BLaER1 (cell line): ENCODE measurements around the gene NXNL1.
"Not testable (repeated sequence)": the region's sequence is repeated elsewhere in the genome, so short reads cannot be mapped to it uniquely, and the experiment has no call there.

Experiments used
- H3K27ac ChIP-seq: shearing (Covaris generic); formaldehyde crosslinking; 2 replicates; pipeline ENCODE4 v1.8.1; 2022
- H3K27me3 ChIP-seq: shearing (Covaris generic); formaldehyde crosslinking; 2 replicates; pipeline ENCODE4 v1.8.1; 2022
- H3K36me3 ChIP-seq: shearing (Covaris generic); formaldehyde crosslinking; 2 replicates; pipeline ENCODE4 v1.8.1; 2022
- H3K4me1 ChIP-seq: shearing (Covaris generic); formaldehyde crosslinking; 2 replicates; pipeline ENCODE4 v1.8.1; 2022
- H3K4me2 ChIP-seq: shearing (Covaris generic); formaldehyde crosslinking; 2 replicates; pipeline ENCODE4 v1.8.1; 2022
- H3K4me3 ChIP-seq: shearing (Covaris generic); formaldehyde crosslinking; 2 replicates; pipeline ENCODE4 v1.8.1; 2022
- H3K9ac ChIP-seq: shearing (Covaris generic); formaldehyde crosslinking; 2 replicates; pipeline ENCODE4 v1.8.1; 2022
- H3K9me3 ChIP-seq: shearing (Covaris generic); formaldehyde crosslinking; 2 replicates; pipeline ENCODE4 v1.8.1; 2022
- H4K20me1 ChIP-seq: shearing (Covaris generic); formaldehyde crosslinking; 2 replicates; pipeline ENCODE4 v1.8.1; 2022
- Cebpa-rat ChIP-seq: shearing (Covaris generic); IDR thresholded peaks from 2 replicates; pipeline ENCODE4 v1.8.1; 2022

NXNL1 gene

DNA sequence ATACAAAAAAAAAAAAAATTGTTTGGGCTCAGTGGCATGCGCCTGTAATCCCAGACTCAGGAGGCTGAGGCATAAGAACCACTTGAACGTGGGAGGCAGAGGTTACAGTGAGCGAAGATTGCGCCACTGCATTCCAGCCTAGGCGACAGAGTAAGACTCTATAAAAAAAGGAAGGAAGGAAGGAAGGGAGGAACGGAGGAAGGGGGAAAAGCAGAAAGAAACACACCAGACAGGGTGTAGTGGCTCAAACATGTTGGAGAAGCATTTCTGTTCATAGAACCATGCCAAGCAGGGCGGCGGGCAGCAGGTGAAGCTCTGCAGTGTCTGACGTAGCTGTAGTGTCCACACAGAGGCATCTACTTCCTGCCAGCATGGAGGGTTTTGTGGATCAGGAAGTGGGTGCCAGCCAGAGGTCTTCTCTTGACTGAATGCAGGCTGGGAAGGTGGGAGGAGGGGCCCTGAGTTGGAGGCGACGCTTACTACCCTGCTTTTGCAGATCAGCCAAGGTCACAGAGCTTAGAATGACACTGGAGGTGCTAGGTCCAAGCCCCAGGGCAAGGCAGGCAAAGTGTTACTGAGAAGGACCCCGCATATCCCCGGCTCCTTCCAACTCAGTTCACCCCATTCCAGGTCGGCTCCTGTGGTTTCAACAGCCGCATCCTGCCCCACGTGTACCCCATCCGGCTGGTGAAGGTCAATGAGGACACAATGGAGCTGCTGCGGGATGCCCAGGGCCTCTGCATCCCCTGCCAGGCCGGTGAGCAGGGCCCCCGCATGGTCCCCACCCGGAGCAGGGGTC lies 39.1 kb upstream of the NXNL1 start:
- no peaks in the 10 kb centered on the region for H3K27me3 ChIP-seq
- H3K27ac ChIP-seq: peak overlapping the region; percentile 90
- H3K9me3 ChIP-seq: no peaks in the 10 kb centered on the region
- peak overlapping the region; percentile 91 for H3K4me2 ChIP-seq
- H3K4me3 ChIP-seq: peak overlapping the region; percentile 36; the same call in 1 of the 2 replicates
- peaks cover 23% of the 10 kb centered on the region for H3K36me3 ChIP-seq
- H3K4me1 ChIP-seq: peaks cover 87% of the 10 kb centered on the region
- peak; percentile 54; the same call in 1 of the 2 replicates for TF ChIP-seq Cebpa-rat
- no peaks in the 10 kb centered on the region for H4K20me1 ChIP-seq
- H3K9ac ChIP-seq: peak overlapping the region; percentile 78

- Histone ChIP-seq H3K36me3 (peaks cover 16% of the 10 kb centered on the region), H3K4me3 (0 out of 2 replicates have a peak overlapping the region, but pooled peaks have one; percentile 22), H3K9ac (peak overlapping the region; percentile 78; the same call in 1 of the 2 replicates), H3K27ac (peak overlapping the region; percentile 90), H3K4me1 (peaks cover 88% of the 10 kb centered on the region), H3K4me2 (peak overlapping the region; percentile 91)
- H4K20me1 ChIP-seq, H3K9me3 ChIP-seq, H3K27me3 ChIP-seq: not testable (repeated sequence)
Measured at GRCh38 chr19:17499025-17499424, 38.3 kb upstream of the NXNL1 start.

GRCh38 chr19:17497149-17497798 lies 36.5 kb upstream of the NXNL1 start:
- TF ChIP-seq Cebpa-rat: no peak
- H3K27ac ChIP-seq: peak overlapping the region; percentile 90

DNA sequence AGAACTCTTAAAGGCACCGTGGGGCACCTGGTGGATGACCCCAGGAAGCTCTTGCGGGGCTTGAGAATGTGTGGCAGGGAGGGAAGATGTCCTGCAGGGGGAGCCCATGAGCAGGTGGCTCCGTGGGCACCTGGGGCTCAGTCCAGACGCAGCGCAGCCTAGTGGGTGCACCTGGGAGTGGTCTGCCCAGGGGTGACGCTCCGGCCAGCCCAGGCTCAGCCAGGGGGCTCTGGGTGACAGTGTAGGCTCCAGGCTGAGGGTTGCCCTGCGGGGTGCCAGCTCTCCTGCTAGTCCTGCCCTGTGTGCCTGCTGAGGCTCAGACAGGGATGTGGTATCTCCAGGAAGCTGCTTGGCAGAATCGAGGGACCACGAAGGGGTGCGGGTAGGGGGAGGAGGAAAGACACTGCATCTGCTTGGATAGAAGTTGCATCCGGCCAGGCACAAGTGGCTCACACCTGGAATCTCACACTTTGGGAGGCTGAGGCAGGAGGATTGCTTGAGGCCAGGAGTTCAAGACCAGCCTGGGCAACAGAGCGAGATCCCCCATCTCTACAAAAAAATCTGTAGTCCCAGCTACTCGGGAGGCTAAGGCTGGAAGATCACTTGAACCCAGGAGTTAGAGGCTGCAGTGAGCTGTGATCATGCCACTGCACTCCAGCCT lies 35.7 kb upstream of the NXNL1 start:
- Histone ChIP-seq H3K27ac (peak overlapping the region; percentile 90), H4K20me1 (no peaks in the 10 kb centered on the region), H3K27me3 (no peaks in the 10 kb centered on the region), H3K36me3 (peaks cover 13% of the 10 kb centered on the region; the same call in 1 of the 2 replicates), H3K9ac (no peak overlapping the region), H3K4me1 (peaks cover 91% of the 10 kb centered on the region), H3K4me2 (peak overlapping the region; percentile 91), H3K4me3 (no peak overlapping the region), H3K9me3 (no peaks in the 10 kb centered on the region)
- TF ChIP-seq Cebpa-rat: no peak

More at GRCh38 chr19:17497149-17497798, 36.5 kb upstream of the NXNL1 start:
- peaks cover 84% of the 10 kb centered on the region for H3K4me1 ChIP-seq
- H3K4me2 ChIP-seq: peak overlapping the region; percentile 91
- peaks cover 13% of the 10 kb centered on the region; the same call in 1 of the 2 replicates for H3K36me3 ChIP-seq
- H4K20me1 ChIP-seq: no peaks in the 10 kb centered on the region
- H3K9me3 ChIP-seq: no peaks in the 10 kb centered on the region
- H3K27me3 ChIP-seq: no peaks in the 10 kb centered on the region
- no peak overlapping the region for H3K4me3 ChIP-seq
- peak overlapping the region; percentile 72; the same call in 1 of the 2 replicates for H3K9ac ChIP-seq

DNA sequence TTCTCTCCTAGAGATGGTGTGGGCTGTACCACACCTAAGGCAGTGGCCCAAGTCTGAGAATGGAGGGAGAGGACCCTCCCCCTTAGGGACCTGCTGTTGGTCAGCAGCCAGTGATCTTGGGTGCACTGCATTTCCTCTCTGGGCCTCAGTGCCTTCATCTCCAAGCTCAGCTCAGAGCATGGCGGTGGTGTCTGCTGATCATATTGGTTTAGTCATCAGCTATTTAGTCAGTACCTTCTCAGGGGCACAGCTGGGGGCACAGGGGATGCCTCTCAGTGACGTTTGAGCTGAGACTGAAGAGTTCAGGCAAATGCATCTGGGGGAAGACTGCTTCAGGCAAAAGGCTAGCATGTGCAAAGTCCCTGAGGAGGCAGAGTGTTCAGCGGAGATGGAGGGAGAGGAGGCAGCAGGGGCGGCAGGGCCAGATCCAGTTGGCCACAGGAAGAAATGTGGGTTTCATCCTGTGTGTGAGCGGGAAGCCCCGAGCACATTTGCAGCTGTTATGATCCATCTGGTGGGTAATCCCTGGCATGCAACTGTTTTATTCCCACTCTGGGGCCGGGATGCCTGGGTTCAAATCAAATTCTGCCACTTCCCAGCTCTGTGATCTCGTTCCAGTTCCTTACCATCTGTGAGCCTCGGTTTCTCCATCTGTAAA lies 35.0 kb upstream of the NXNL1 start:
- H3K4me3 ChIP-seq: no peak overlapping the region
- no peaks in the 10 kb centered on the region for H3K27me3 ChIP-seq
- no peak for TF ChIP-seq Cebpa-rat
- peaks cover 91% of the 10 kb centered on the region for H3K4me1 ChIP-seq
- H3K36me3 ChIP-seq: peaks cover 6% of the 10 kb centered on the region; the same call in 1 of the 2 replicates
- peak overlapping the region; percentile 90 for H3K27ac ChIP-seq
- peak overlapping the region; percentile 91 for H3K4me2 ChIP-seq
- no peaks in the 10 kb centered on the region for H4K20me1 ChIP-seq
- no peaks in the 10 kb centered on the region for H3K9me3 ChIP-seq
- H3K9ac ChIP-seq: no peak overlapping the region

- H3K27ac ChIP-seq: peak overlapping the region; percentile 8
- H3K27me3 ChIP-seq: no peaks in the 10 kb centered on the region
- peak overlapping the region; percentile 97 for H3K4me2 ChIP-seq
- peak overlapping the region; percentile 26; the same call in 1 of the 2 replicates for H3K9ac ChIP-seq
- TF ChIP-seq Cebpa-rat: no peak
- H4K20me1 ChIP-seq: no peaks in the 10 kb centered on the region
- peaks cover 90% of the 10 kb centered on the region for H3K4me1 ChIP-seq
- peaks cover 7% of the 10 kb centered on the region; the same call in 1 of the 2 replicates for H3K36me3 ChIP-seq
- H3K9me3 ChIP-seq: no peaks in the 10 kb centered on the region
- no peak overlapping the region for H3K4me3 ChIP-seq
Measured at GRCh38 chr19:17491287-17491686, 30.6 kb upstream of the NXNL1 start.

DNA sequence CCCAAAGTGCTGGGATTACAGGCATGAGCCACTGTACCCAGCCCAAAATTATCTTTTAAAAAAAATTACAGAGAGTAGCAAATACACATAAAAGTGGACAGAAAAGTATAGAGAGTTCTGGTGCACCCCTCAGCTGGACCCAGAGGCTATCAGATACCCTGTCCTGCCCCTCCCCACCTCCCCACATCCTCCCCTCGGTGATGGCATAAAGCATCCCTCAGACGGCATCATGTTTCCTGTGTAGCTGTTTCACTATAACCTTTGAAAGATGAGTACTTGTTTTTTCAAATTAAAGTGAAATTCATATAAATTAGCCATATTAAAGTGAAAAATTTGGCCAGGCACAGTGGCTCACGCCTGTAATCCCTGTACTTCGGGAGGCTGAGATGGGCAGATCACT lies 29.7 kb upstream of the NXNL1 start:
- Histone ChIP-seq H3K4me1 (peaks cover 90% of the 10 kb centered on the region), H3K9me3 (no peaks in the 10 kb centered on the region), H3K27me3 (no peaks in the 10 kb centered on the region), H3K4me2 (peak overlapping the region; percentile 97; the same call in 1 of the 2 replicates), H3K36me3 (peaks cover 10% of the 10 kb centered on the region; the same call in 1 of the 2 replicates), H3K27ac (no peak overlapping the region), H3K9ac (no peak overlapping the region), H4K20me1 (no peaks in the 10 kb centered on the region), H3K4me3 (no peak overlapping the region)
- no peak for TF ChIP-seq Cebpa-rat

GRCh38 chr19:17489392-17490030 lies 28.8 kb upstream of the NXNL1 start:
- H3K36me3 ChIP-seq: peaks cover 10% of the 10 kb centered on the region; the same call in 1 of the 2 replicates
- H3K4me1 ChIP-seq: peaks cover 90% of the 10 kb centered on the region
- no peak overlapping the region for H3K4me3 ChIP-seq
- no peaks in the 10 kb centered on the region for H3K27me3 ChIP-seq
- H3K27ac ChIP-seq: peak overlapping the region; percentile 38; the same call in 1 of the 2 replicates
- H3K9me3 ChIP-seq: no peaks in the 10 kb centered on the region
- H3K4me2 ChIP-seq: peak overlapping the region; percentile 97
- no peak overlapping the region for H3K9ac ChIP-seq
- TF ChIP-seq Cebpa-rat: no peak
- no peaks in the 10 kb centered on the region for H4K20me1 ChIP-seq
